H1 (cell line): ENCODE data around the gene ATG7. TPM values are rescaled to one million over a fixed set of nuclear protein-coding genes. Genes with fewer than 3 reads are reported as not detected.

Experiments
- CTCF ChIA-PET: fragments of 300-600 bp; sonication (Branson Sonifier 250); formaldehyde crosslinking; loops from one replicate; lab custom pipeline; 2021; ENCODE audit not compliant: partially characterized antibody; lab: Charles Lee
- POLR2A ChIA-PET: fragments of 300-600 bp; sonication (Branson Sonifier 250); formaldehyde crosslinking; loops from one replicate; lab custom pipeline; 2021; ENCODE audit warnings: inconsistent platforms; ENCODE audit not compliant: partially characterized antibody; lab: Charles Lee
- DNase-seq, 2 experiments: peaks; one replicate each; pipeline versions ENCODE4 v3.0.0 to v3.0.0-alpha.2; 2010 to 2022; ENCODE audit warnings: low spot score in 2 of 2, low read depth in 1 of 2, mixed read lengths in 1 of 2
- FAIRE-seq: peaks from 2 replicates; lab custom pipeline; 2011; peaks lifted over from hg19 to GRCh38; lab: Jason Lieb, UNC
- H2AFZ ChIP-seq: 2 replicates; pipeline ENCODE4 v1.8.1; 2012; ENCODE audit warnings: low read length, inconsistent platforms
- H2AK5ac ChIP-seq: 2 replicates; pipeline ENCODE4 v1.6.1; 2013; ENCODE audit warnings: low read depth, low read length
- H2BK120ac ChIP-seq: replicated peaks from 2 replicates; pipeline ENCODE3; 2013; ENCODE audit warnings: low read depth, low read length, inconsistent platforms
- H2BK12ac ChIP-seq: 2 replicates; pipeline ENCODE4 v1.6.1; 2013; ENCODE audit warnings: low read depth, low read length
- H2BK15ac ChIP-seq: 2 replicates; pipeline ENCODE4 v1.6.1; 2013; ENCODE audit warnings: low read length
- H2BK20ac ChIP-seq: 2 replicates; pipeline ENCODE4 v1.6.1; 2013; ENCODE audit warnings: low read length
- H2BK5ac ChIP-seq: 2 replicates; pipeline ENCODE4 v1.6.1; 2013; ENCODE audit warnings: low read depth, low read length
- H3K14ac ChIP-seq: 2 replicates; pipeline ENCODE4 v1.6.1; 2013; ENCODE audit warnings: inconsistent platforms; ENCODE audit not compliant: insufficient read length
- H3K18ac ChIP-seq: 2 replicates; pipeline ENCODE4 v1.6.1; 2013; ENCODE audit warnings: low read length; ENCODE audit errors: extremely low read depth
- H3K23ac ChIP-seq: 2 replicates; pipeline ENCODE4 v1.6.1; 2013; ENCODE audit warnings: inconsistent platforms; ENCODE audit not compliant: insufficient read length
- H3K23me2 ChIP-seq: 2 replicates; pipeline ENCODE4 v1.6.1; 2013; ENCODE audit warnings: low read depth, low read length
- H3K27ac ChIP-seq: 2 replicates; pipeline ENCODE4 v1.6.1; 2011; ENCODE audit warnings: low read depth, low read length, inconsistent platforms
- H3K27me3 ChIP-seq, 4 experiments: replicated peaks in 1 of 4; 1 replicate in 1 of 4; 2 replicates in 3 of 4; pipeline versions ENCODE4 v1.6.1 to v1.8.1; 2011 to 2013; ENCODE audit warnings: low read length in 3 of 4, mild to moderate bottlenecking in 3 of 4, inconsistent platforms in 2 of 4, mixed read lengths in 2 of 4, moderate library complexity in 1 of 4; ENCODE audit not compliant: control insufficient read depth in 3 of 4, insufficient read depth in 3 of 4; ENCODE audit errors: extremely low read depth in 1 of 4
- H3K36me3 ChIP-seq, 4 experiments: 2 replicates each; pipeline versions ENCODE4 v1.6.1 to v1.8.1; 2011 to 2013; ENCODE audit warnings: mild to moderate bottlenecking in 4 of 4, low read length in 3 of 4, moderate library complexity in 2 of 4, control low read depth in 1 of 4, inconsistent platforms in 1 of 4; ENCODE audit not compliant: insufficient read depth in 4 of 4, control insufficient read depth in 2 of 4
- H3K4ac ChIP-seq: replicated peaks from 2 replicates; pipeline ENCODE3; 2013; ENCODE audit warnings: low read length, low read depth, mixed read lengths, inconsistent platforms; ENCODE audit not compliant: insufficient read length
- H3K4me1 ChIP-seq, 4 experiments: replicated peaks in 1 of 4; 1 replicate in 1 of 4; 2 replicates in 3 of 4; pipeline versions ENCODE4 v1.6.1 to v1.8.1; 2011 to 2013; ENCODE audit warnings: low read length in 3 of 4, inconsistent platforms in 2 of 4, mixed read lengths in 1 of 4; ENCODE audit not compliant: insufficient read depth in 4 of 4, control insufficient read depth in 3 of 4
- H3K4me2 ChIP-seq, 2 experiments: 2 replicates each; pipeline versions ENCODE4 v1.6.1 to v1.8.1; 2011 to 2013; ENCODE audit warnings: low read depth in 2 of 2, low read length in 2 of 2, control low read depth in 1 of 2, inconsistent platforms in 1 of 2, mild to moderate bottlenecking in 1 of 2; ENCODE audit not compliant: insufficient read depth in 1 of 2
- H3K4me3 ChIP-seq, 4 experiments: fragments of 200-600, 300-600 bp in 1 of 4; sonication (generic), shearing (Covaris generic), sonication (Bioruptor Twin) in 1 of 4; 2 replicates each; pipeline versions ENCODE4 v1.5.1 to v1.8.1; 2011 to 2016; ENCODE audit warnings: low read length in 4 of 4, low read depth in 3 of 4, control low read depth in 2 of 4, inconsistent platforms in 2 of 4, mild to moderate bottlenecking in 2 of 4, mixed read lengths in 1 of 4, moderate library complexity in 1 of 4; ENCODE audit not compliant: insufficient read depth in 2 of 4; ENCODE audit errors: extremely low read depth in 1 of 4
- H3K56ac ChIP-seq: replicated peaks from 2 replicates; pipeline ENCODE3; 2013; ENCODE audit warnings: low read depth, mild to moderate bottlenecking, mixed read lengths, low read length, inconsistent platforms; ENCODE audit not compliant: insufficient read length
- H3K79me1 ChIP-seq: 2 replicates; pipeline ENCODE4 v1.6.1; 2013; ENCODE audit warnings: low read depth, low read length, control low read depth
- H3K79me2 ChIP-seq, 2 experiments: 2 replicates each; pipeline versions ENCODE4 v1.6.1 to v1.8.1; 2012 to 2013; ENCODE audit warnings: low read length in 2 of 2, mild to moderate bottlenecking in 2 of 2, inconsistent platforms in 1 of 2; ENCODE audit not compliant: insufficient read depth in 2 of 2, control insufficient read depth in 1 of 2
- H3K9ac ChIP-seq, 4 experiments: replicated peaks in 1 of 4; 1 replicate in 1 of 4; 2 replicates in 3 of 4; pipeline versions ENCODE4 v1.6.1 to v1.8.1; 2011 to 2013; ENCODE audit warnings: low read depth in 3 of 4, low read length in 3 of 4, control low read depth in 2 of 4, mild to moderate bottlenecking in 2 of 4, moderate library complexity in 2 of 4, inconsistent platforms in 1 of 4; ENCODE audit errors: extremely low read depth in 1 of 4
- H3K9me3 ChIP-seq, 2 experiments: 2 replicates each; pipeline versions ENCODE4 v1.6.1 to v1.8.1; 2012 to 2013; ENCODE audit warnings: mild to moderate bottlenecking in 2 of 2, moderate library complexity in 2 of 2, control low read depth in 1 of 2, inconsistent platforms in 1 of 2, low read depth in 1 of 2, low read length in 1 of 2, mixed read lengths in 1 of 2; ENCODE audit not compliant: insufficient read depth in 2 of 2
- H4K20me1 ChIP-seq, 2 experiments: replicated peaks in 1 of 2; 2 replicates each; pipeline versions ENCODE3 to v1.8.1; 2011 to 2013; ENCODE audit warnings: inconsistent platforms in 2 of 2, low read length in 2 of 2, mild to moderate bottlenecking in 1 of 2; ENCODE audit not compliant: insufficient read depth in 2 of 2, control insufficient read depth in 1 of 2
- H4K5ac ChIP-seq: 2 replicates; pipeline ENCODE4 v1.6.1; 2013; ENCODE audit warnings: low read length, low read depth, mixed read lengths, inconsistent platforms; ENCODE audit not compliant: insufficient read length
- H4K8ac ChIP-seq: 2 replicates; pipeline ENCODE4 v1.8.0; 2013; ENCODE audit warnings: mild to moderate bottlenecking, moderate library complexity, low read length, inconsistent platforms; ENCODE audit not compliant: insufficient read depth; ENCODE audit errors: extremely low read depth
- H4K91ac ChIP-seq: replicated peaks from 2 replicates; pipeline ENCODE3; 2013; ENCODE audit warnings: low read length, mixed read lengths, inconsistent platforms; ENCODE audit not compliant: insufficient read length
- BCL11A ChIP-seq, 2 experiments: IDR thresholded peaks; one replicate each; pipeline ENCODE4 v1.6.1; 2011; ENCODE audit warnings: low read depth in 2 of 2, low read length in 2 of 2, mild to moderate bottlenecking in 2 of 2
- BRCA1 ChIP-seq: IDR thresholded peaks from 2 replicates; pipeline ENCODE4 v1.6.1; 2012; ENCODE audit warnings: low read depth, low read length, improper control_type of control experiment
- CBX5 ChIP-seq: fragments of 300-800, 300-1000 bp; sonication (generic); IDR thresholded peaks from 2 replicates; pipeline ENCODE4 v1.7.1; 2016; ENCODE audit warnings: antibody characterized with exemption, low read length, low read depth
- CBX8 ChIP-seq: fragments of 300-800, 300-1000 bp; sonication (generic); IDR thresholded peaks from 2 replicates; pipeline ENCODE4 v1.7.1; 2016; ENCODE audit warnings: low read depth, low read length, borderline replicate concordance
- EZH2 ChIP-seq: fragments of 200-600 bp; sonication (generic); IDR thresholded peaks from 2 replicates; pipeline ENCODE4 v1.7.1; 2012; ENCODE audit warnings: low read depth, mild to moderate bottlenecking, moderate library complexity, low read length, inconsistent platforms; ENCODE audit not compliant: severe bottlenecking
- FOSL1 ChIP-seq: IDR thresholded peaks from 2 replicates; pipeline ENCODE4 v1.6.1; 2011; ENCODE audit warnings: mild to moderate bottlenecking, low read depth, low read length, moderate library complexity; ENCODE audit not compliant: insufficient read depth
- GABPA ChIP-seq: IDR thresholded peaks from 2 replicates; pipeline ENCODE4 v1.6.1; 2011; ENCODE audit warnings: mild to moderate bottlenecking, low read length, moderate library complexity, borderline replicate concordance; ENCODE audit not compliant: insufficient read depth
- KDM1A ChIP-seq: fragments of 200-600, 300-600 bp; sonication (generic); IDR thresholded peaks from 2 replicates; pipeline ENCODE4 v1.7.1; 2016; ENCODE audit warnings: mild to moderate bottlenecking, low read length, borderline replicate concordance
- NANOG ChIP-seq: IDR thresholded peaks from 2 replicates; pipeline ENCODE4 v1.6.1; 2011; ENCODE audit warnings: low read length, low read depth, mild to moderate bottlenecking, inconsistent platforms; ENCODE audit not compliant: insufficient read depth, poor library complexity, severe bottlenecking
- PHF8 ChIP-seq: fragments of 200-600 bp; sonication (generic); conservative IDR thresholded peaks from 2 replicates; pipeline ENCODE4 v1.7.1; 2012; ENCODE audit warnings: low read depth, mild to moderate bottlenecking, inconsistent platforms, low read length, moderate library complexity
- RFX5 ChIP-seq: IDR thresholded peaks from 2 replicates; pipeline ENCODE4 v1.6.1; 2011; ENCODE audit warnings: low read depth, low read length, improper control_type of control experiment, borderline replicate concordance
- SP1 ChIP-seq: IDR thresholded peaks from 2 replicates; pipeline ENCODE4 v1.6.1; 2011; ENCODE audit warnings: low read depth, low read length
- SP4 ChIP-seq: IDR thresholded peaks from 2 replicates; pipeline ENCODE4 v1.6.1; 2012; ENCODE audit warnings: low read length, inconsistent platforms
- SUZ12 ChIP-seq: fragments of 200-600 bp; sonication (generic); IDR thresholded peaks from 2 replicates; pipeline ENCODE4 v1.6.1; 2012; ENCODE audit warnings: mild to moderate bottlenecking, inconsistent platforms, low read length, moderate library complexity, mixed read lengths
- WGBS, 2 experiments: shearing (Covaris generic) in 1 of 2; methylation state at CpG; one replicate each; pipeline versions ENCODE4 v1.1.6 to v1.1.7; 2013 to 2015; ENCODE audit warnings: low lambda C conversion rate in 2 of 2, mixed read lengths in 2 of 2, inconsistent platforms in 1 of 2, low coverage in 1 of 2, missing lambda C conversion rate in 1 of 2; ENCODE audit not compliant: insufficient replicate concordance in 2 of 2, insufficient coverage in 1 of 2, insufficient read length in 1 of 2; ENCODE audit errors: extremely low coverage in 1 of 2, missing lambda C conversion rate in 1 of 2; 5-methylcytosine and 5-hydroxymethylcytosine counted together
- polyA plus RNA-seq, 7 experiments: library from polyadenylated mRNA; depleted of rRNA in 3 of 7; stranded (reverse) in 5 of 7; unstranded in 2 of 7; fragments of >200 nt in 5 of 7; fragments of 200-250 nt in 2 of 7; gene quantifications; 1 replicate in 5 of 7; 2 replicates in 1 of 7; 4 replicates in 1 of 7; pipeline versions ENCODE4 v1.2.1 to v1.2.3, GENCODE V29; 2011 to 2013; ENCODE audit warnings: missing spikeins in 2 of 7, mixed read lengths in 2 of 7
- total RNA-seq: library from RNA; stranded (reverse); fragmentation: NEBNext Ultra II Directional; extraction: Animal tissue kit (Norgen Biotek cat#: 25700); gene quantifications from 2 replicates; pipeline ENCODE4 v1.2.1, GENCODE V29; 2021

Gene ATG7
- total and polyA plus RNA-seq, 2 of the 8 experiments (the other 6 are each of a cell fraction or from before 2014, with no cell fraction given) = 15.0 to 19.1 TPM

DNA sequence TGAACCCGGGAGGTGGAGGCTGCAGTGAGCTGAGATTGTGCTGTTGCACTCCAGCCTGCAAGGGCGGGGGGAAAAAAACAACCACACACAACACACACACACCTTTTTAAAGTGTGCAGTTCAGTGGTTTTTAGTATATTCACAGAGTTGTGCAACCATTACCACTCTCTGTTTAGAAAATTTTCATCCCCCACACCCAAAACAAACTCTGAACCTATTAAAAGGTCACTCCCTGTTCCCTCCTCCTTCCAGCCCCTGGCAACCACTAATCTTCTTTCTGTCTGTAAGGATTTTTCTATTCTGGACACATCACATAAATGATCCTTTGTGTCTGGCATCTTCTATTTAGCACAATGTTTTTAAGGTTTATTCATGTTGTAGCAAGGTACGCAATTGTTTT, 159.1 kb downstream of the ATG7 start:
- Histone ChIP-seq H3K4ac (no peak overlapping the region), H2BK120ac (no peak overlapping the region), H3K27me3 (no peaks in the 10 kb centered on the region), H2BK5ac (no peak overlapping the region), H3K4me3 (no peak overlapping the region), H2AK5ac (no peak overlapping the region), H3K4me2 (no peak overlapping the region), H2AFZ (no peak overlapping the region), H3K56ac (no peak overlapping the region), H3K23ac (no peak overlapping the region), H4K5ac (no peak overlapping the region), H3K27ac (no peak overlapping the region), H3K9me3 (no peaks in the 10 kb centered on the region), H2BK15ac (no peak overlapping the region), H4K20me1 (no peaks in the 10 kb centered on the region), H3K79me1 (no peaks in the 10 kb centered on the region), H4K91ac (no peak overlapping the region), H4K8ac (no peak overlapping the region), H3K4me1 (no peaks in the 10 kb centered on the region), H2BK20ac (no peak overlapping the region), H2BK12ac (no peak overlapping the region), H3K79me2 (no peaks in the 10 kb centered on the region), H3K36me3 (no peaks in the 10 kb centered on the region), H3K14ac (no peak overlapping the region), H3K23me2 (no peaks in the 10 kb centered on the region), H3K18ac (no peak overlapping the region), H3K9ac (no peak overlapping the region)
- FAIRE-seq (no peak), DNase-seq (no peak)
- no peak for TF ChIP-seq CBX5
- TF ChIP-seq CBX8 = no peak
- no peak for TF ChIP-seq GABPA
- TF ChIP-seq NANOG = no peak
- no peak for TF ChIP-seq EZH2
- no peak for TF ChIP-seq RFX5
- TF ChIP-seq FOSL1 = no peak
- no peak for TF ChIP-seq BCL11A (IDR thresholded peaks at IDR 0.05; ENCODE audit: low read depth in 2 of 2, low read length in 2 of 2)
- TF ChIP-seq SP1 = no peak
- TF ChIP-seq BRCA1 = no peak
- TF ChIP-seq SP4 = no peak
- no peak for TF ChIP-seq SUZ12
- TF ChIP-seq KDM1A = no peak
- TF ChIP-seq PHF8 = no peak
- WGBS, 2 experiments = 89% methylated on average over 3 of the region's 3 CpGs; no CpG with 5 or more reads in 1 of the 2 experiments
- CTCF ChIA-PET = interaction anchor here (0.7 kb wide), 1 partner anchor 377 kb away, joined by 3 read pairs; no protein-coding TSS in a partner anchor
- POLR2A ChIA-PET = no interaction called here
